BJ (cell line): ENCODE measurements around the gene PPID. TPM values are rescaled to one million over a fixed set of nuclear protein-coding genes. Genes with fewer than 3 reads are reported as not detected.
"Not testable (repeated sequence)": the region's sequence is repeated elsewhere in the genome, so short reads cannot be mapped to it uniquely, and the experiment has no call there.

Experiments used
- CTCF ChIA-PET: fragments of 350-600 bp; formaldehyde crosslinking; extraction: SDS; loops from one replicate; lab custom pipeline; 2021; ENCODE audit warnings: antibody characterized with exemption, inconsistent platforms; lab: Yijun Ruan, JAX
- POLR2A ChIA-PET: fragments of 300-600 bp; sonication (Branson Sonifier 250); formaldehyde crosslinking; extraction: SDS; loops from one replicate; lab custom pipeline; 2021; ENCODE audit warnings: antibody characterized with exemption; lab: Charles Lee
- DNase-seq: peaks from one replicate; pipeline ENCODE4 v3.0.0-alpha.2; 2011; ENCODE audit warnings: low read depth
- H3K27me3 ChIP-seq: 2 replicates; pipeline ENCODE4 v1.6.0; 2011; ENCODE audit warnings: low read length; ENCODE audit not compliant: control insufficient read depth, insufficient read depth
- H3K36me3 ChIP-seq: 2 replicates; pipeline ENCODE4 v1.5.1; 2011; ENCODE audit warnings: low read length; ENCODE audit not compliant: control insufficient read depth, insufficient read depth
- H3K4me3 ChIP-seq: 2 replicates; pipeline ENCODE4 v1.5.1; 2011; ENCODE audit warnings: low read depth, mild to moderate bottlenecking, control low read depth, low read length
- CTCF ChIP-seq: IDR thresholded peaks from 2 replicates; pipeline ENCODE4 v1.5.1; 2011; ENCODE audit warnings: low read depth, mild to moderate bottlenecking, control low read depth, inconsistent platforms, low read length, moderate library complexity; ENCODE audit not compliant: insufficient read depth
- polyA plus RNA-seq: library from polyadenylated mRNA; depleted of rRNA; stranded (reverse); fragments of >200 nt; gene quantifications from 2 replicates; pipeline ENCODE4 v1.2.3, GENCODE V29; 2011

The PPID gene
- polyA plus RNA-seq, 1 experiment: 11.3 TPM

DNA sequence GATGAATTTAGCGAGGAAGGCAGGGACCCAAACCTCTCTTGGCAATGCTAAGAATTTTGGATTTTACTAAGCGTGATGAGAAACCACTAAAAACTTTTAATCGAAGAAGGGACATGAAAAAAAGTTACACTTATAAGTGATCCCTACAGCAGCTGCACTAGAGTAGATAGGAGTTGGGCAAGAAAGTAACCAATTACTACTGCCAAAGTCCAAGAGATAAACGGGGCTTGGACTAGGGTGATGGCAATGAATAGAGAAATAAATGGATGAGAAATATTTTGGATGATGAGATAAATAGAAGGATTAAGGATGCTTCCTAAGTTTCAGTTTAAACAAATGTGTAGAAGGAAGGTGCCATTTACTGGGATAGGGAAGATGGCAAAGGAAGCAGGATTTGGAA lies 39.4 kb upstream of the PPID start:
- Histone ChIP-seq H3K4me3 (no peak overlapping the region), H3K36me3 (no peaks in the 10 kb centered on the region), H3K27me3 (no peaks in the 10 kb centered on the region)
- DNase-seq: no peak
- TF ChIP-seq CTCF: no peak
- ChIA-PET CTCF (no interaction called here), POLR2A (no interaction called here)

- Histone ChIP-seq H3K27me3 (no peaks in the 10 kb centered on the region), H3K4me3 (no peak overlapping the region), H3K36me3 (no peaks in the 10 kb centered on the region)
- POLR2A ChIA-PET: no interaction called here
- TF ChIP-seq CTCF: no peak
- no peak for DNase-seq
- CTCF ChIA-PET: no interaction called here
These were observed 37.7 kb upstream of the PPID start for GRCh38 chr4:158760866-158761265.

DNA sequence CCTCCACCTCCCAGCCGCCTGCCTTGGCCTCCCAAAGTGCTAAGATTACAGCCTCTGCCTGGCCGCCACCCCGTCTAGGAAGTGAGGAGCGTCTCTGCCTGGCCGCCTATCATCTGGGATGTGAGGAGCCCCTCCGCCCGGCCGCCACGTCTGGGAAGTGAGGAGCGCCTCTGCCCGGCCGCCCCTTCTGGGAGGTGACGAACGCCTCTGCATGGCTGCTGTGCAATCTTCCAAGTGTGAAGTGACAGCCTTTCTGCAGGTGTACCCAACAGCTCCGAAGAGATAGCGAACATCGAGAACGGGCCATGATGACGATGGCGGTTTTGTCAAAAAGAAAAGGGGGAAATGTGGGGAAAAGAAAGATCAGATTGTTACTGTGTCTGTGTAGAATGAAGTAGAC lies 36.3 kb upstream of the PPID start:
- DNase-seq, H3K4me3 ChIP-seq, H3K27me3 ChIP-seq, CTCF ChIA-PET, POLR2A ChIA-PET, H3K36me3 ChIP-seq: not testable (repeated sequence)

GRCh38 chr4:158758703-158759102 lies 35.5 kb upstream of the PPID start:
- TF ChIP-seq CTCF: no peak
- H3K36me3 ChIP-seq: no peaks in the 10 kb centered on the region
- no peak overlapping the region for H3K4me3 ChIP-seq
- H3K27me3 ChIP-seq: no peaks in the 10 kb centered on the region
- no peak for DNase-seq
- ChIA-PET CTCF (no interaction called here), POLR2A (no interaction called here)

GRCh38 chr4:158758142-158758541 lies 34.9 kb upstream of the PPID start:
- Histone ChIP-seq H3K4me3 (no peak overlapping the region), H3K36me3 (no peaks in the 10 kb centered on the region), H3K27me3 (no peaks in the 10 kb centered on the region)
- no peak for TF ChIP-seq CTCF
- DNase-seq: peak; percentile 62
- CTCF ChIA-PET: no interaction called here
- POLR2A ChIA-PET: no interaction called here

DNA sequence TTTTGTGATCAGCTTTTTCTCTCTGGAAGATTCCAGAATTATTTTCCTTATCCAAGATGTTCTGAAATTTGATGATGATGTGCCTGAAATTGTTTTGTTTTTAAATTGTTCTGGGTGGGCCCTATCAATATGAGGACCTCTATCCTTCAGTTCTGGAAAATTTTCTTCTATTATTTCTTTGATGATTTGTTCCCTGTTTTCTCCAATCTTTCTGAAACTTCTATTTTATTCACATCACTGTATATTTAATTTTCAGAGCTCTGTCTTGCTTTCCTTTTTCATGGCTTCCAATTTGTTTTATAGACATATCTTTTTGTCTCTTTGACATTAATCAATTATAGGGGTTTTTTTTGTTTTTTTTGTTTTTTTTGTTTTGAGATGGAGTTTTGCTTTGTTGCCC lies 33.4 kb upstream of the PPID start:
- ChIA-PET POLR2A (no interaction called here), CTCF (interaction anchor here (1.0 kb wide), 1 partner anchor 54 kb away, joined by 4 read pairs; no protein-coding TSS in a partner anchor)
- Histone ChIP-seq H3K36me3 (no peaks in the 10 kb centered on the region), H3K4me3 (no peak overlapping the region), H3K27me3 (no peaks in the 10 kb centered on the region)
- TF ChIP-seq CTCF: no peak
- no peak for DNase-seq

GRCh38 chr4:158755819-158756218 lies 32.6 kb upstream of the PPID start:
- H3K4me3 ChIP-seq, POLR2A ChIA-PET, H3K36me3 ChIP-seq, H3K27me3 ChIP-seq, DNase-seq: not testable (repeated sequence)
- CTCF ChIA-PET: interaction anchor here (0.6 kb wide), 1 partner anchor 66 kb away, joined by 3 read pairs; no protein-coding TSS in a partner anchor
